Coronary artery (tissue), 2 donors: Measurements from ENCODE around the gene POU2AF2.

ENCODE experiments used
- DNase-seq: peaks from one replicate; pipeline ENCODE4 v3.0.0-alpha.2; 2017; ENCODE audit warnings: low spot score
- H3K27ac ChIP-seq, 2 donors: fragments of 200-600 bp; sonication (generic); one replicate each; pipeline ENCODE4 v1.5.1; 2016 to 2019
- H3K4me3 ChIP-seq: fragments of 200-600 bp; sonication (generic); 2 replicates; pipeline ENCODE4 v1.5.1; 2016; ENCODE audit warnings: mild to moderate bottlenecking, moderate library complexity
- CTCF ChIP-seq: fragments of 200-600 bp; sonication (generic); IDR thresholded peaks from one replicate; pipeline ENCODE4 v1.5.1; 2019; ENCODE audit warnings: antibody characterized with exemption

POU2AF2 gene

GRCh38 chr11:111245425-111245824 lies at the start of gene POU2AF2:
POU2AF2 (plus strand) TSS chr11:111245725; CDS start chr11:111245854, 129 bp downstream.
- Histone ChIP-seq H3K27ac (no peak within 1 kb of the TSS), H3K4me3 (no peak within 1 kb of the TSS)
- DNase-seq = no peak
- TF ChIP-seq CTCF = no peak

- no peak for TF ChIP-seq CTCF
- DNase-seq = no peak
Measured at GRCh38 chr11:111200010-111200534, 45.5 kb upstream of the POU2AF2 start.

GRCh38 chr11:111204211-111204610 lies 41.3 kb upstream of the POU2AF2 start:
- H3K4me3 ChIP-seq = no peak overlapping the region
- H3K27ac ChIP-seq = no peak overlapping the region
- no peak for TF ChIP-seq CTCF
- DNase-seq = no peak

More at GRCh38 chr11:111200010-111200534, 45.5 kb upstream of the POU2AF2 start:
- Histone ChIP-seq H3K4me3 (no peak overlapping the region), H3K27ac (no peak overlapping the region)

- TF ChIP-seq CTCF = no peak
- no peak for DNase-seq
- Histone ChIP-seq H3K27ac (no peak overlapping the region), H3K4me3 (no peak overlapping the region)
Measured at GRCh38 chr11:111205632-111206385, 39.7 kb upstream of the POU2AF2 start.

GRCh38 chr11:111206472-111206871 lies 39.1 kb upstream of the POU2AF2 start:
- DNase-seq = no peak
- Histone ChIP-seq H3K27ac (peak overlapping the region in 1 of 2 donors; percentile 28), H3K4me3 (no peak overlapping the region)
- TF ChIP-seq CTCF = no peak

- H3K4me3 ChIP-seq = no peak overlapping the region
- DNase-seq = no peak
- H3K27ac ChIP-seq = peak overlapping the region in 1 of 2 donors; percentile 28
- no peak for TF ChIP-seq CTCF
Measured at GRCh38 chr11:111207213-111207612, 38.3 kb upstream of the POU2AF2 start.
